NCI-H1105 treated with DMSO at 0.1 percent for 48 hours (cell line): Measurements from ENCODE around the gene GREM1.

Experiments
- DNase-seq: peaks from one replicate; lab custom pipeline; 2025; lab: John Stamatoyannopoulos, UW

Gene GREM1

DNA sequence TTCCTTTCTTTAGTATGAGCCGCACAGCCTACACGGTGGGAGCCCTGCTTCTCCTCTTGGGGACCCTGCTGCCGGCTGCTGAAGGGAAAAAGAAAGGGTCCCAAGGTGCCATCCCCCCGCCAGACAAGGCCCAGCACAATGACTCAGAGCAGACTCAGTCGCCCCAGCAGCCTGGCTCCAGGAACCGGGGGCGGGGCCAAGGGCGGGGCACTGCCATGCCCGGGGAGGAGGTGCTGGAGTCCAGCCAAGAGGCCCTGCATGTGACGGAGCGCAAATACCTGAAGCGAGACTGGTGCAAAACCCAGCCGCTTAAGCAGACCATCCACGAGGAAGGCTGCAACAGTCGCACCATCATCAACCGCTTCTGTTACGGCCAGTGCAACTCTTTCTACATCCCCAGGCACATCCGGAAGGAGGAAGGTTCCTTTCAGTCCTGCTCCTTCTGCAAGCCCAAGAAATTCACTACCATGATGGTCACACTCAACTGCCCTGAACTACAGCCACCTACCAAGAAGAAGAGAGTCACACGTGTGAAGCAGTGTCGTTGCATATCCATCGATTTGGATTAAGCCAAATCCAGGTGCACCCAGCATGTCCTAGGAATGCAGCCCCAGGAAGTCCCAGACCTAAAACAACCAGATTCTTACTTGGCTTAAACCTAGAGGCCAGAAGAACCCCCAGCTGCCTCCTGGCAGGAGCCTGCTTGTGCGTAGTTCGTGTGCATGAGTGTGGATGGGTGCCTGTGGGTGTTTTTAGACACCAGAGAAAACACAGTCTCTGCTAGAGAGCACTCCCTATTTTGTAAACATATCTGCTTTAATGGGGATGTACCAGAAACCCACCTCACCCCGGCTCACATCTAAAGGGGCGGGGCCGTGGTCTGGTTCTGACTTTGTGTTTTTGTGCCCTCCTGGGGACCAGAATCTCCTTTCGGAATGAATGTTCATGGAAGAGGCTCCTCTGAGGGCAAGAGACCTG lies 13.2 kb downstream of the GREM1 start:
- no peak for DNase-seq

DNA sequence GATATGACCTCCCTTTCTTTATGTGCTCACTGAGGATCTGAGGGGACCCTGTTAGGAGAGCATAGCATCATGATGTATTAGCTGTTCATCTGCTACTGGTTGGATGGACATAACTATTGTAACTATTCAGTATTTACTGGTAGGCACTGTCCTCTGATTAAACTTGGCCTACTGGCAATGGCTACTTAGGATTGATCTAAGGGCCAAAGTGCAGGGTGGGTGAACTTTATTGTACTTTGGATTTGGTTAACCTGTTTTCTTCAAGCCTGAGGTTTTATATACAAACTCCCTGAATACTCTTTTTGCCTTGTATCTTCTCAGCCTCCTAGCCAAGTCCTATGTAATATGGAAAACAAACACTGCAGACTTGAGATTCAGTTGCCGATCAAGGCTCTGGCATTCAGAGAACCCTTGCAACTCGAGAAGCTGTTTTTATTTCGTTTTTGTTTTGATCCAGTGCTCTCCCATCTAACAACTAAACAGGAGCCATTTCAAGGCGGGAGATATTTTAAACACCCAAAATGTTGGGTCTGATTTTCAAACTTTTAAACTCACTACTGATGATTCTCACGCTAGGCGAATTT lies 14.9 kb downstream of the GREM1 start:
- DNase-seq = no peak

DNA sequence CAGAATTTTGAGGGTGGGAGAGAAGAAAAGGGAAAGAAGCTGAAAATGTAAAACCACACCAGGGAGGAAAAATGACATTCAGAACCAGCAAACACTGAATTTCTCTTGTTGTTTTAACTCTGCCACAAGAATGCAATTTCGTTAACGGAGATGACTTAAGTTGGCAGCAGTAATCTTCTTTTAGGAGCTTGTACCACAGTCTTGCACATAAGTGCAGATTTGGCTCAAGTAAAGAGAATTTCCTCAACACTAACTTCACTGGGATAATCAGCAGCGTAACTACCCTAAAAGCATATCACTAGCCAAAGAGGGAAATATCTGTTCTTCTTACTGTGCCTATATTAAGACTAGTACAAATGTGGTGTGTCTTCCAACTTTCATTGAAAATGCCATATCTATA lies 15.5 kb downstream of the GREM1 start:
- DNase-seq = no peak

DNA sequence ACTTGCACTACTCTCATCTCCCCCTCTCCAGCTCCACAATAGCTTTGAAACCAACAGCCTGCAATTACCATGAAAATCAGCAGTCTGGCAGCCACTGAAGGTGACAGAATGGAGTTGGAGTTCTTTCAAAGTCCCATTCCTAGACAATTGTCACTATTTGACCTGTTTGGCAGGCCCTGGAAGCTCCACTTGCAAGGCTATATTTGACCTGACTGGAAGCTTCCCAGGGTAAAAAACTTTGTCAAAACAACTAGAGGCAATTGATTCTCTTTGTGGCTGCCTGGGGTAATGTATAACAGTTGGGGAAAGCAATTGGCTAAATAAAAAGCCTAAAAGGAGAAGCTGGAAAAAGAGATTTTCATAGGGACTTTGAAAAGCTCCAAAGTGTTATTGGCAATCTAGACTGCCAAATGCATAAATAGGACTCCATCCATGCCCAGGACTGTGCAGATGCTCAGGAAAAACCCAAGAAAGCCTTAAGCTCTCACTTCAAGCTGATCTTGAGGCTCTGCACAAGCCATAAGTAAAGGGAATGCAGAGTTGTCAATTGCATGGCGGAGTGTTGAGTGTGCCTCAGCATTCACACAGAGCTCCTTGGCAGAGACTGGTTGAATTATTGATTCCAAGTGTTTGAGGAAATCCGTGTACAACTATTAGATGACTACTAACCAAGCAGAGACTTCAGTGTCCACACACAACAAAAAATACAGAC lies 18.3 kb downstream of the GREM1 start:
- DNase-seq = no peak

DNA sequence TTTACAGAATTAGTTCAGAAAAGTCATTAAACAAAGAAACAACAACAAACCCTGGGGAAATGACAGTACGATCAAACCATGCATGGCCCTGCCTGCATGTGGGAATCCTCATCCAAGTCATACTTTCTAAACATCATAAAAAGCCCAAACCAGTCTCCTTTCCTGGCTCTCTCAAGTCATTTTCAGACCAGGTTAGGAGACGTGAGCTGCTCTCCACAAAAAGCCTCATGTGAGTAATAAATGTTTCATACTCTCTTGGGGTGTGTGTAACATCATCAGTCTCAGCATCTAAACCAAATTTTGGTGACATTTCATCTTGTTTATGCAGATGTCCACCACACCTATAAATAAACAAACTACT lies 18.9 kb downstream of the GREM1 start:
- DNase-seq = no peak

DNA sequence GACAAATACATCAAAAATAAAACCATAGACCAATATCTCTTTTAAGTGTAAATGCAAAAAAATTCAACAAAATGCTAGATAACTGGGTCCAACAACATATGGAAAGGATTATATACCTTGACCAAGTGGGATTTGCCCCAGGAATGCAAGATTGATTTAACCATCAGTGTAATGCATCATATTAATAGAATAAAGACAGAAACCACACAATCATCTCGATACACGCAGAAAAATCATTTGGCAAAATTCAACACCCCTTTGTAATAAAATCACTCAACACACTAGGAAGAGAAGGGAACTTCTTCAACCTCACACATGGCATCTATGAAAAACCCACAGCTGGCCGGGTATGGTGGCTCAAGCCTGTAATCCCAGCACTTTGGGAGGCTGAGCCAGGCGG lies 19.5 kb downstream of the GREM1 start:
- DNase-seq = no peak

DNA sequence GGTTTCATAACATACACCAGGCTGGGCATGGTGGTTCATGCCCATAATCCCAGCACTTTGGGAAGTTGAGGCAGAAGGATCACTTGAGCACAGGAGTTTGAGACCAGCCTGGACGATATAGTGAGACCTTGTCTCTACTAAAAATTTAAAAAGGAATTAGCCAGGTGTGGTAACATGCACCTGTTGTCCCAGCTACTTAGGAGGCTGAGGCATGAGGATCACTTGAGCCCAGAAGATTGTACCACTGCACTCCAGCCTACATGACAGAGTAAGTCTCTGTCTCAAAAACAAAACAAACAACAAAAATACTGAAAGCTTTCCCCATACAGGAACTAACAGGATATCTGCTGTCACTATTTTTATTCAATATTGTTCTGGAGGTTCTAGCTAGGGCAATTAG lies 20.9 kb downstream of the GREM1 start:
- DNase-seq = no peak

DNA sequence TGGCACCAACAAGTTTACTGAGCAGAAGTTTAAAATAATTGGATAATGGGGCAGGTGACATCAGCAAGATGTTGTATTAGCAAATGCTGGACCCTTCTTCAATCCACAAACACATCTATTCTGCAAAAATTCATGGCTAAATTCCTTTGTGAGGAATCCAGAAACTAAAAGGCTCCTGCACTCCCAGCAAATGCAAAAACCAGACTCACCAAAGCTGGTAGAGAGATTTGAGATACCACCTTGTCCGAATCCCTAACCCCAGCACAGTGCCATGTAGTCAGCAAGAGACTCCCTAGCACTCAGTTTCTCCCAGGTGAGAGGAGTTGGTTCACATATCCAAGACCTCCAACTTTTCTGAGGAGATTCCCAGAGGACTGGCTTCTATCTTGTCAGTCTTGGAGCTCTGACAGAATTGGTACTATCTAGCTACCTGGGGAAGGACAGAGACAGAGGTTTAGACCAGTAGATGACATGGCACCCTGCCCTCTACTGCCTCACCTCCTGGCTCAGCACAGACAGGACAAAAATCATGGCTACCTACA lies 21.8 kb downstream of the GREM1 start:
- no peak for DNase-seq

DNA sequence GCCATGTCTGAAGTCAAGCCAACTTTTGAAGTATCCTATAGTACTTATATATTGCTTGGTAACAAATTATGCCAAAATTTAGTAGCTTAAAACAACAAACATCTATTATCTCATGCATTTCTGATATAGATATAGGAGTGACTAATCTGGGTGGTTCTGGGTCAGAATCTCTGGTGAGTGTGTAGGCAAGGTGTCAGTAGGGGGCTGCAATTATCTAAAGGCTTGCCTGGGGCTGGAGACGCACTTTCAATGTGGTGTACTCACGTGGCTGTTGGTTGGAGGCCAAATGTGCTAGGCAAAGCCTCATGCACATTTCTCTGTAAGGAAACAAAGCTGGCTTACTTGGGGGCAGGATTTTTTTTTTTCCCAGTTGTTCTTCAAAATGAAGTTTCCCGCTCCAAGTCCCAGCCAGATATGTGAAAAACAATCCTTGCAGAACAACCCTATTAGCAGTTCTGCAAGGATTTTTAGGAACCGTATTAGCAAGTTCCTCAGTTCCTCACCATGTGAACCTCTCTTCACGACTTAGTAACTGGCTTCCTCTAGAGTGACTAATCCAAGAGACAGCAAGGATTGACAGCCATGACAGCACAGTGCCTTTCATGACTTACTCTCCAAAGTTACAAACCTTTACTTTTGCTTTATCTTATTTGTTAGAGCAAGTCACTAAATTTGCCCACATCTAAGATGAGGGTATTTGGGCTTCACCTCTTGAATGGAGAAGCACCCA lies 25.8 kb downstream of the GREM1 start:
- DNase-seq = no peak

DNA sequence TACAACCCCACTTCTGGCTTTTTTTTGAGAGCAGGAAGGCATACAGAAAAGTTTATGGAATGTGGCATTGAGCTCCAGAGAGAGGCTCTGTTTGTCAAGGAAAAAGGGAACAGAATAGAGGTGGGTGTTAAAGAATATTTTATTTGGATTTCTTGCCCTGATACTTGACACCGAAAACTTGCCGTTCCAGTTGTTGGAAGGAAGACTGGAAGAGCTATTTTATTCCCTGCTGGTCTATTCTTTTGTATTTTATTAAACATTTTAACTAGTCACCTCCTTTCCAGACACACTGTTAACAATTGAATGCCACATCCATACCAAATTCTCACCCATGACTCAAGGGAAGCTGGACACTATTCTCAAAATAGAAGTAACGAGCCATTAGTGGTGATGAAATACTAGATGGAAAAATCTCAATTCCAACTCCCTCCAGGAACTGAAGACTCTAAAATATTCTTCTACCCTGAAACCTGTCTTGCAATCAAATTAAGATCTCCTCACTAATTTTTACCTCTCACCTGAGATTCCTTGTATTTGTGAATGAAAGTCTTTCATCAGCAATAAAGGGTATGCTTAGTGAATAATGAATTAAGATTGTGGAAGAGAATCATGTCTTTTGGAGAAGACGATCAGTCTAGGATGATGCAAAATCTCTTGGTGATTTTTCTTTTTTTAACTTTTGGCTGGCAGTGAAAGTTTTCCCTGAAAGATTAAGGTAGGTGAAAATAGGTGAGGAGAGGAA lies 28.5 kb downstream of the GREM1 start:
- DNase-seq = no peak

DNA sequence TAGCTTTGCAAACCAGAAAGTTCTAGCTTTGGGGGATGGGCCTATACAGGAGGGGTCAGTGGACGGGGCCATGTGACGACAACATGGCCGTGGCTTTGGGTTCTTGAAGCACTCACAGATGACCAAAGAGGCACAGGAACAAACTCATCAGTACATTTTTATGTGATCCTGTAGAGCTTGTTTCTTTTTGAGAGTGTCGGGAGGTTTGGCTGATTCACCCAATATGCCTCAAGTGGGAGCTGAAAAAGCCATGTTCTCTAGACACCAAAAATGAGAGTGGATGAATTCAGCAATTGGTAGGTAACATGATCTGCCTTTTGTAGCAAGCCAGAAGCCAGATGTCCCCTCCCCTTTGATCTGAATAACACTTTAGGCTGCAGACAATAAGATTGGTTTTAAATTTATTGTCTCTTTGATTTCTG lies 30.1 kb downstream of the GREM1 start:
- no peak for DNase-seq

DNA sequence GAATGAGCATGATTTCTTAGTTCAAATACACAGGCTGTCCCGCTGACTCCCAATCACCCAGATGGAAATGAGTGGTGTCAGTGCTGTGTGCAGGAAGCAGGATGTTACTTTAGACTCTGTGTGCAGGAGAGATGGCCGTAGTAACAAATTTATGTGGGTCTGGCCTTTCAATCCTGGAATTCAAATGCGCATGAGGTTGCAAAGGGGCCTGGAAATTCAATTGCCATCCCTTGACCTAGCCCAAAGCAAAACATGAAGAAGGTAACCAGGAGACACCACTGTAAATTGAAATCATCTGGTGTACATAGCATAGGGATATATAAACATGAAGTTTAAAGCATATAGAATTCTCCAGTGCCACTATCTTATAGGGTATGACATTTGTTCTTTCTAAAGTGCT lies 33.2 kb downstream of the GREM1 start:
- no peak for DNase-seq

DNA sequence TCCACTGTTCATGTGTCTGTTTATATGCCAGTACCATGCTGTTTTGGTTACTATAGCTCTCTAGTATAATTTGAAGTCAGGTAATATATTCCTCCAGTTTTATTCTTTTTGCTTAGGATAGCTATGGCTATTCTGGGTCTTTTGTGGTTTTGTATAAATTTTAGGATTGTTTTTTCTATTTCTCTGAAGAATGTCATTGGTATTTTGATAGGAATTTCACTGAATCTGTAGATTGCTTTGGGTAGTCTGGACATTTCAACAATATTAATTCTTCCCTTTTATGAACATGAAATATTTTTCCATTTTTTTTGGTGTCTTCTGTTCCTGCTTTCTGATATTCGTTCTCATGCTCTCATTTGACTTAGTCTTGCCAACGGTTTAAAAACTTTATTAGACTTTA lies 39.6 kb downstream of the GREM1 start:
- DNase-seq = no peak

DNA sequence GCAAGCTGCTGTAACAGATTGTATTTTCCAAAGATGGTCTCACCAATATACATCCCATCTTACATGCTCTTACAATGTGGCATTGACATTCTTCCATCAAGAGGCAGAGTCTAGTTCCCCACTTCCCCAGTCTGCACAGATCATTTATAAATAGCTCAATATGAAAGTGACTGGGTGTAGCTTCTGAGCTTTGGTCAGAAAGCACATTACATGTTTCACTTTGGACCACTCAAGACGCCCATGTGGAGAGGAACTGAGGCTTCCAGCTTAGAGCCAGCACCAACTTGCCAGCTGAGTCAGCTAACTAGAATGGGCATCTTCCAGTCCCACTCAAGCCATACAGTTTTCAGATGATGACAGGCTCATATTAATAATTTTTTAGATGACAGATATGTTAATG lies 45.5 kb downstream of the GREM1 start:
- DNase-seq = no peak

DNA sequence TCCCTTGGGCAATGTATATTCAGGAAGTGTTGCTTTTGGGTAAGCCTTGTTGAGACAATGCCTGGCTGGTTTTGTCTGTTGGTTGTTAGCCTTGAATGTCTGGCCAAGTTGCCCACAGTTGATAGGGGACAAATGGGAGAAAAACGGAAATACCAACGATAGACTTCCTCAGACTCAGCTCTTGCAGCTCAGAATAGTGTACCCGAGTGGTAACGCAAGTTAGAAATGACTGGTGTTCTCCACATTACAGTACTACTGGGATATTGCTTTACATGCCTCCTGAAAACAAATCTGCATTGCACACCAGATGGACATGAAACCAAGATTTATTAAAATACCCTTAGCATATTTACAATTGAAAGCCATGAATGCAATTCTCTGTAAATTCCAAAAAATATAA lies 47.4 kb downstream of the GREM1 start:
- no peak for DNase-seq

DNA sequence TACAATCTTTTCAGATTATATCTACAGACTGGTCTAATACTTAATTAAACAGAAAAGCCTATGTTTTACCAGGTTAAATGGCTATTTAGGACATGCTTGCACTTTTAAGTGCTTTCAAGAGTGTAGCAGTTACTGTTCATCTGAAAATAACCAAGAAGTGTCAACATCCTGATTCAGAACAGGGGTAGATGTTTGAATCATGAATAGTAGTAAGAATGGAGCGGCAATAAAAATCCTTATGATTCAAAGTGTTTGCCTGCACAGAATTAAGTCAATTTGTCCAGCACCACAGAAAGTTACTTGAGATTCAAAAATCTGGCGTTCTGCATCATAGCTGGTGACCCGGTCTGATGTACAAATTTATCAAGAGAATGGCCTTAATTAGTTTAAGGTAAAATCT lies 48.3 kb downstream of the GREM1 start:
- DNase-seq = no peak

DNA sequence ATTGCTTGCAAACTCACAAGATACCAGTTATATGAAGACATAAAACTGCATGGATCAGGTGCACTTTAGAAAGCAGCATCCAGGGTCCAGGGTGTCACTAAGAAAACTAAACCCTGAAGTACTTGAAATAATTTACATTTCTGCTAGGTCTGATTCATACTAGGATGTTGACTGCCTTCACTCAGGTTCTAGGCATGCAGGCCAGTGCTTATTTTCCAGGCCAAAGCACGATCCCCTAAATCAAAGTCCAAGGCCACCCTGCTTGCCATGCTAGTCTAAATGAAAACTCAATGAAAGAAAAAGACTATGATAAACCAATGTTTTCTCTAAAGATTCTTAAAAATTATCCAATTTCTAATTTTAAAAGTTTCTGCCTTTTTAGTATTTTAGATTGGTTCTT lies 49.4 kb downstream of the GREM1 start:
- DNase-seq = no peak

DNA sequence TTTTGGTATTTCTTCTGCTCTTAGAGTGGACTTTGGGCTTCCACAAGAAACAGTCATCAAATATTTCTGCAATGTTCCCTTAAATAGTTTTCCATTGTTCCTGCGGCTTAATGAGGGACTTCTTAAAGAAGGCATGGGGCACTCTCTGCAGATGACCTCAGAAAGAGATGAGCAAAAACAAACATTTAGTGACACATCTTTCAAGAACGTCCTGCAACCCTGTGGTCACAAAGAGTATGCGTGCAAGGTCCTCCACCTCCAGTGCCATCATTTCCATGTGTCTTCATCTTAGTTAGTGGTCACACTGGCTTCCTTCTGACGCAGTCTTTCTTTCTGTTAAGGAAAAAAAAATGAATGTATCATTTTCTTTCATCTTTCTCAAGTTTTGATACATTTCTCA lies 56.2 kb downstream of the GREM1 start:
- no peak for DNase-seq

DNA sequence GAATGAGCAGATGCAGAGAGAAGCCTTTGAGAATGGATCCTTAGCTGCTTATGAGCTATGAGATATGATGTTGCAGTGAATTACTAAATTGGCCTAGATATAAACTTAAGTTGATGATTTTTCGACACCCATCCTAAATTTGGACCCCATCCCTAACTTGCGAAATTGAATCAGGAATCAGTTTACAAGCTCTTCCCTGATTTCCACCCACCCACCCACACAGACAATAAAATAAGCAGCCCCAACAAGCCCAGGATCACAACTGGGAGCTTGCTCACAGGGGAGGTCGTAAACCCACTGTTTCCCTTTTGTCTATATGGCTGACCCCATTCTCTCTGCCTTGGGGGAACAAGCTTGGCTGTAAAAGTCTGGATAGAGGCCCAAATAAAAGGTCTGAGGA lies 57.3 kb downstream of the GREM1 start:
- DNase-seq = no peak

DNA sequence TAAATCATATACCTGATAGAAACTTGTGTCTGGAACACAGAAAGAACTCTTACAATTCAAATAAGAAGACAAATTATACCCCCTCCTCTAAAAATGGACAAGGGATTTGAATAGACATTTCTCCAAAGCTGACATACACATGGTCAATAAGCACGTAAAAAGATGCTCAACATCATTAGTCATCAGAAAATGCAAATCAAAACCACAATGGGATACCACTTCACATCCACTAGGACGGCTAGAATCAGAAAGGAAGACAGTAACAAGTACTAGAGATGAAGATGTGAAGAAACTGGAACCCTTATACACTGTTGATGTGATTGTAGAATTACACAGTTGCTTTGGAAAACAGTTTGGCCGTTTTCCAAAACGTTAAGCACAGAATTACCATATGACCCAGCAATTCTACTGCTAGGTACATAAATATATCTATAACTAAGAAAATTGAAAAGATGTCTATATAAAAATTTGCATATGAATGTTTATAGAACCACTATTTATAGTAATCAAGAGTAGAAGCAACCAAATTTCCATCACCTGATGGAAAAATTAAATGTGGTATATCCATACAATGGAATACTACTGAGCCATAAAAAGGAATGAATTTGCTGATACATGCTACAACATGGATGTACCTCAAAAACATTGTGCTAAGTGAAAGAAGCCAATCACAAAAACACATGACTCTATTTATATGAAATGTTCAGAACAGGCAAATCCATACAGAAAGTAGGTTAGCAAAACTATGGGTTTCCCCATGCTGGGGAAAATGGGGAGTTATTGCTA lies 60.8 kb downstream of the GREM1 start:
- DNase-seq = no peak

DNA sequence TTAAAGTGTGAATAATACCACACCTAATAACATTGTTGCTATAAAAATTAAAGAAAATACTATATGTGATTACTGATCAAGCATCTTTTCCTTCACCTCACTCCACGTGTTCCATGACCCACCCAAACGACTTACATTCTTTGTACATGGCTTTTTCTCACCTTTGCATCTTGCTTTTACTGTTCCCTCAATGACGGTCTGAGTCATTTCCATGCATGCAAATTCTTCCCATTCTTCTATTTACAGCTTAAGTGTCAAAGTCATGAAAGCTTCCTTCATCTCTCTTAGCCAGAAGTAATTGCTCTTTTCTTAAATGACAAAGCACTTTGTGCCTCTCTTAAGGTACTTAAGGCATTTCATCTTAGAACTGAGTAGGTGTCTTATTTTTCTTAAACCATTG lies 64.0 kb downstream of the GREM1 start:
- DNase-seq = no peak
